K562 (cell line): ENCODE measurements around the gene FHIT.

Experiments
- CC2D1A ChIP-seq: fragments of 450-650 bp; IDR thresholded peaks from 2 replicates; pipeline ENCODE4 v1.6.1; 2017; ENCODE audit warnings: mild to moderate bottlenecking
- FOSL1 ChIP-seq: fragments of 200-800 bp; sonication (Bioruptor generic); conservative IDR thresholded peaks from 2 replicates; pipeline ENCODE4 v1.6.1; 2016; ENCODE audit warnings: missing genetic modification characterization, missing compliant biosample characterization
- FOXJ3 ChIP-seq: sonication (generic); formaldehyde crosslinking; IDR thresholded peaks from 2 replicates; pipeline ENCODE4 v1.4.0; 2020; ENCODE audit warnings: mild to moderate bottlenecking, missing genetic modification reagents
- HNRNPK ChIP-seq: fragments of 200-400 bp; formaldehyde crosslinking; IDR thresholded peaks from one replicate; pipeline ENCODE4 v1.6.1; 2018; ENCODE audit warnings: mild to moderate bottlenecking, low read depth, low read length; ENCODE audit not compliant: poor library complexity, severe bottlenecking
- NCOA2 ChIP-seq, 2 experiments: fragments of 450-650 bp; IDR thresholded peaks; 2 replicates each; pipeline ENCODE4 v1.6.1; 2018; ENCODE audit warnings: mild to moderate bottlenecking in 2 of 2, moderate library complexity in 1 of 2; ENCODE audit not compliant: partially characterized antibody in 2 of 2
- U2AF1 ChIP-seq: fragments of 200-400 bp; formaldehyde crosslinking; optimal IDR thresholded peaks from 2 replicates; pipeline ENCODE3; 2017; ENCODE audit warnings: mild to moderate bottlenecking, low read depth, low read length, moderate library complexity
- ZBTB2 ChIP-seq: fragments of 450-650 bp; IDR thresholded peaks from 2 replicates; pipeline ENCODE4 v1.6.1; 2016; ENCODE audit warnings: antibody characterized with exemption
- ZNF217 ChIP-seq: sonication (generic); formaldehyde crosslinking; IDR thresholded peaks from 2 replicates; pipeline ENCODE4 v1.8.0; 2022; ENCODE audit warnings: mild to moderate bottlenecking, missing genetic modification reagents
- TF ChIP-seq, protein P1 (sequence below): sonication (generic); formaldehyde crosslinking; IDR thresholded peaks from 2 replicates; pipeline ENCODE4 v1.9.0; 2022; ENCODE audit warnings: mild to moderate bottlenecking, missing genetic modification reagents

DNA sequence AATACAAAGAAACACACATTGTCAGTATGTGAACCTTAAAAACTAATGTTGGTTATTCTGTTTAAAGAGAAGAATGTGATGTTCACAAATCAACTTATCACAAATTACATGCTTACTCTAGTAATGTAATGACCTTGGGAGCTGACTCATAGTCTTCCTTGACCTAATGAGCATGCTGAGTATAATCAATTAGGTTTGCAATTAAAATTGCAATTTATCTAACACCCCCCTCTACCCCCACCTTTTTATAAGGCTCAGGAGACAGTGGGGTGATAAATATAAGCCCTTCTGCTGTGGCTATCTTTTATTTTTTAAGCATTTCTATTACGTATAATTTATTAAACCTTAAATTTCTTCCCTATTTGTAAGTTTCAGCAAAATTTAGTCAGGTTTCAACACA lies 1253.7 kb downstream of the FHIT start:
- TF ChIP-seq ZBTB2 (no peak), CC2D1A (no peak), HNRNPK (no peak), FOXJ3 (CRISPR knock-in tag) (no peak), NCOA2 (IDR thresholded peaks at IDR 0.05; ENCODE audit: partially characterized antibody in 2 of 2) (no peak), U2AF1 (no peak), ZNF217 (CRISPR knock-in tag) (no peak), FOSL1 (tag) (no peak)
- TF ChIP-seq, protein P1, sequence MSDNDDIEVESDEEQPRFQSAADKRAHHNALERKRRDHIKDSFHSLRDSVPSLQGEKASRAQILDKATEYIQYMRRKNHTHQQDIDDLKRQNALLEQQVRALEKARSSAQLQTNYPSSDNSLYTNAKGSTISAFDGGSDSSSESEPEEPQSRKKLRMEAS (CRISPR knock-in tag), result no peak
